Middle frontal gyrus (tissue), 1 donor: Measurements from ENCODE around the gene STX7.

Source experiments
- DNase-seq: peaks from one replicate; pipeline ENCODE4 v3.0.0-alpha.2; 2015; ENCODE audit warnings: low spot score; ENCODE audit errors: extremely low spot score

The STX7 gene

DNA sequence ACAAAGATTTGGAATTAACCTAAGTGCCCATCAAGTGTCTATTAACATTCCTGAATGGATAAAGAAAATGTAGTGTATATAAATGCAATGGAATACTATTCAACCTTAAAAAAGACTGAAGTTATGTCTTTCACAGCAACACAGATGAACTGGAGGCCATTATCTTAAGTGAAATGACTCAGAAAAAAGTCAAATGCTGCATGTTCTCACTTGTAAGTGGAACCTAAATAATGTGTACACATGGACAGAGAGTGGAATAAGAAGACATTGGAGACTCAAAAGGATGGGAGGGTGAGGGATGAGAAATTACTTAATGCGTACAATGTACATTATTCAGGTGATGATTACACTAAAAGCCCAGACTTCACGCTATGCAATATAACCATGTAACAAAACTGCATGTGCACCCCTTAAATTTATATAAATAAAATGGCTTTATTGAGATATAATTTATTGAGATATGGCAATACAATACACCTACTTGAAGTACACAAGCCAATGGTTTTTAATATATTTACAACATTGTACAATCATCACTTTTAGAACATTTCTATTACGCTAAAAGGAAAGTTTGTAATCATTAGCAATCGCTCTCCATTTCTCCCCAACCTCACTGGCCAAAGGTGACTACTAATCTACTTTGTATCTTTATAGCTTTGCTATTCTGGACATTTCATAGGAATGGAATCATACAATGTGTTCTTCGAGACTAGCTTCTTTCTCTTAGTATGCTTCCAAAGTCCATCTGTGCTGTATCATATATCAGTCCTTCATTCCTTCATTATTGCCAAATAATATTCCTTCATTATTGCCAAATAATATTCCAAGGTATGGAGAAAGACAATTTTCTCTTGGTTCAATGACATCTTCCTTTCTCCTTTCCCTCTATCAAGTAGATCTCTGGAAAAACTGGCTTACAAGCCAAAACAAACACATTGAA lies 5.8 kb downstream of the STX7 start:
- DNase-seq: no peak

- no peak for DNase-seq
Measured at GRCh38 chr6:132506461-132506860, 6.5 kb downstream of the STX7 start.

- DNase-seq: no peak
Measured at GRCh38 chr6:132505158-132505557, 7.8 kb downstream of the STX7 start.

GRCh38 chr6:132504757-132505156 lies 8.2 kb downstream of the STX7 start:
- no peak for DNase-seq

GRCh38 chr6:132499757-132500156 lies 13.2 kb downstream of the STX7 start:
- DNase-seq: no peak

GRCh38 chr6:132498638-132499037 lies 14.3 kb downstream of the STX7 start:
- no peak for DNase-seq

- DNase-seq: no peak
Measured at GRCh38 chr6:132496519-132497180, 16.3 kb downstream of the STX7 start.

DNA sequence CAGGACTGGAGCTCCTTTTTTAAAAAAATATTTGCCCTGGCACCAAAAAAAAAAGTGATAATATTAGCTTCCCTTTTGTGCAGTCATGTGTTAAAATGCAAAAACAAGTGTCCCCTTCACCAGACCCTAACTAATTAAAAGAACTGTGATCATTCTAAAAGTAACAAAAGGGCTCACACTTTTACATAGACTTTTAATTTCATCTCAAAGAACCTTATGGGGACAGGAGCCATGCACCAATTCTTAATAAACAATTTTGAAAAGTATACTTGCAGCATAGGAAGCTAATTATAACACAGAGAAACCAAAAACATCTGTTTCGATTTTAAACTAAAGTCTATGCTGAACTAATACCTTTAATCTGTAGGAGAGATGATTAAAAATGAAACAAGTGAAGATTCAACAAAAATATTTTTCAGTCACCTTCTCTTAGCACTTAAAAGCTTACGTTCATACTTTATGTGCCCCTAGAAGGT lies 17.3 kb downstream of the STX7 start:
- no peak for DNase-seq

GRCh38 chr6:132494954-132495353 lies 18.0 kb downstream of the STX7 start:
- DNase-seq: no peak

GRCh38 chr6:132491881-132492280 lies 21.0 kb downstream of the STX7 start:
- no peak for DNase-seq

DNA sequence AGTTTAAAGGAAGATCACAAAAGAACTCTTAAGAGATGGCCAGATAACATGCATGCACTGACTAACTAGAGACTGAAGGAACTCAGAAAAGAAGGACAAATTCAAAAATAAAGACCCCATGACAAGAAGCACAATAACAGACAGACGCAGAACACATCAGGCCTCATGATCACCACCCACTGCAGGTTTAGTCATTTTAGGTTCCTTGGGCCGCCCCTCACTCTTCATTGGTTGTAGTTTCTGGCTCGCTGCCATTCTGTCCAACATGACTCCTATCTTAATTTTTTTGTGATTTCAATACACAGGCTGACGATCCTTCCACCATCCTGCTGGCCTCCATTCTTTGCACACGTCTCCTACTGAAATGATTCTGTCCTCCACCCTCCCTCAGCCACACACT lies 21.6 kb downstream of the STX7 start:
- DNase-seq: no peak

GRCh38 chr6:132490478-132491204 lies 22.3 kb downstream of the STX7 start:
- no peak for DNase-seq

DNA sequence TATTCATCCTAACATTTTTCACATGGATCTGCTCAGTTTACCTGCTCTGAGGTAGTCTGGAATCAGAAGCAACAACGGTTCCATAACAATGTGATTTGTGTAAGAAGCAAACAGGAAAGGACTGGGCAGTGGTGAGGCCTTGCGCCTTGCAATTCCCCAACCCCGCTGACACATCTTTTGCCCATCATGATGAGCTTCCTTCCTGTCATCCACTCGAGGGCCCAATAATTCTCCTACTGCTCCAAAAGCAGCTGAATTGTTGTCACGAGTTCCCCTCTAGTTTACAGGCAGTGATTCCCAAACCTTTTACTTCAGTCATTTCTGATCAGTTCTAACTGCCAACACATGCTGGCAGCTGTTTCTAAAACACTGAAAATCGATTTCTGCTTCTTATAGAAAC lies 22.9 kb downstream of the STX7 start:
- no peak for DNase-seq

DNA sequence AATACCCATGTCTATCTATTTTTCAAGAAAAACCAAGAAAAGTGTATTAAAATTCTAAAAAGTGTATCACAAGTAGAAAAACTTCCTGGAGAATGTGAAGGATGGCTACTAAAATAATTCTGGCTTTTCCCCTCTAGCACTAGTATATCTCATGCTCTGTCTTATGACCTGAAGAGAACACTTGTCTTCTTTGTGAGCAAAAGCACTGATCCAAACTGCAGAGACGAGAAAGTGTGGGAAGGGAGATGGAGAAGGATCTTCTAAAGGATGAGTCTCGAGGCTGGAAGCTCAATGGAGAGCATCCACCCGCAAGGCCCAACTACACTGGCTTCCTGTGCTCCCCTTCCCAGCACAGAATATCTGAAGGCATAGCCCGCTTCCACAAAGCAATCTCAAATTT lies 23.5 kb downstream of the STX7 start:
- no peak for DNase-seq

GRCh38 chr6:132487762-132488161 lies 25.2 kb downstream of the STX7 start:
- no peak for DNase-seq

DNA sequence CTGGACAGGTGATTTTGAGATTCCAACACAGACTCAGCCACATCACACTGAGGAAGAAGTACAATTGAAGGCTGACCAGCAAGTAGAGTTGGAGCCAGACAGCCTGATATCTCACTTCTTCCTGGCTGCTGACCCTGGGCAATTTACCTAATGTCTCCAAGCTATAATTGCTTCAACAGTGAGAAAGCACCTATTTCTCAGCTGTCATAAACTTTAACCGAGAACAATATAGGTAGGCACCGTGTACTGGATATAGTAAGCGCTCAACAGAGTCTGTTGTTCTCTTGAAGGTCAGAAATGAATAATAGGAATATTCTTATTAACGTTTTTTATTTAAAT lies 28.3 kb downstream of the STX7 start:
- DNase-seq: no peak

DNA sequence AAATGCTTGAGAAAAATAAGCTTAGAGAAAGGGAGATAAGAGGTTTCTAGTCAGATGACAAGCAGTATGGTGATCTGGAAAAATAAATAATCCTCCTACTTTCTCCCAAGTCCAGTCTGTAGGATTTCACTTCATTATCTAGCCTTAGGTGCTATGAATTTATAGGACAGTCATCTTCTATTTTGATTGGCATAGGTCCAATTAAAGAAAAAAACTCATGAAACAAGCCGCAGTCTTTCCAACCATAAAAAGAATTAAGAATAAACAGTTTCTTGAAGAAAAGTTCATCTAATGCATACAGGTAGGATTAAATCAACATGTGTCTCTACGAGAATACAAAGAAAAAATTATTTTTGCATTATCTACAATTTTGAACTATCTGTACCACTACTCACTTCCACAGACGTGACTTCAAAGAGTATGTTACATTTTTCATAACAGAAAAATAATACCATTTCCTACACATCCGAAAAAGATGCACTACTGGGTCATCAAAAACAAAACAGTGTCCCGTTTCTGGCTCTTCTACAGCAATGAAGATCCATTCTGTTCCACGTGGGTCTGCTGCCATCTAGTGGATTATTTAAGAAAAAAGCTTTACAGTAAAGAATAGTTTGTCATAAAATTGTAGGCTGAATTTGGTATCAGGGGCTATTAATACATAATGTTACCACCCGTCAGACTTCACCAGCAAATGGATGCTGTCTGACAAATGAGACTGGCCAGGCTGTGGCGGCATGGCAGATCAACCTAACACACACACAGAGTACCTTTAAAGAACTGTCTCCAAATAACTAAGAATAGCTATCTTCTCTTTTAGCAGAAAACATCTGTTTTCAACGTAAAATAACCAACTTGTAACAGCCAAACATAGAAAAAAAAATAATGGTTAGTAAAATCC lies 28.9 kb downstream of the STX7 start:
- peak; percentile 48 for DNase-seq

DNA sequence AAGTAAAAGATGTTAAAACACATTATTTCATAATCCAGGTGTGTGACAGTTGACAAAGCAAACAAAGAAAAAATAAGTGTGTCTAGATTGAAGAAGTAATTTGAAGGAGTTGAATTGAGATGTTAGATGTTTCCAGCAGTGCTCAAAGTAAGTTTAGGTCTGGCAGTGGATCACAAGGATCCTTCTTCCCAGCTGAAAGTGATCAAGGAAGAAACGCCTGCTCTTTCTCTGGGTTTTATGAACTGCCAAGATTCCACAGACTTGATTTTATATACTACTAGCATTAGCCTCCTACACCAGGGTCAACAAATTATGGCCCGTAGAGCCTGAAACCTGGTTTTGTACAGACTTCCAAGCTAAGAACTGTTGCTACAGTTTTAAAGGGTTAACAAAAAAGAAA lies 30.3 kb downstream of the STX7 start:
- no peak for DNase-seq

- DNase-seq: no peak
Measured at GRCh38 chr6:132481189-132481588, 31.7 kb downstream of the STX7 start.

DNA sequence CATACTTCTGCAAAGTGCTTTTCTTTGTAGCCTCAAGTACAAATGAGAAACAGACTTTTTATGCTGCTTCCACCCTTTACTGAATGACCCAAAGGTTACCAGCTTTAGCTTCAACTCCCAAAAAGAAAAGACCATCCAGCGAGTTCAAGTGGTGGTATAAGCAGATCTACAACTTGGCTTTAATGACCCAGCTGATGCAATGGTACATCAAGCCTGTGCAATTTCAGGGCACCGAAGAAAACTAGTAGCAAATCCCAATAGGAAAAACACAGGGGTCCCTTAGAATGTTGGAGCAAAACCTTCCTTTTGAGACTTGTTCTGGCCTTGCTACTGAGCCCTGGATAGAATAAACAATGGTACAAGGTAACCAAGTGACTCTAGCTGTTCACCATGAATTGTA lies 33.8 kb downstream of the STX7 start:
- DNase-seq: no peak

GRCh38 chr6:132478674-132479073 lies 34.2 kb downstream of the STX7 start:
- no peak for DNase-seq
